ENCODE results near the gene RANBP10. TPM values are rescaled to one million over a fixed set of nuclear protein-coding genes. Genes with fewer than 3 reads are reported as not detected.

Gene RANBP10
- polyA plus RNA-seq, 1 donor, result 23.6 TPM

- no peak for DNase-seq (ENCODE audit: low read depth)
Measured at GRCh38 chr16:67746846-67747245, 59.5 kb downstream of the RANBP10 start.

GRCh38 chr16:67741118-67741517 is 65.2 kb downstream of the RANBP10 start:
- DNase-seq (ENCODE audit: low read depth), result no peak

- no peak for DNase-seq (ENCODE audit: low read depth)
Measured at GRCh38 chr16:67740391-67740790, 66.0 kb downstream of the RANBP10 start.

GRCh38 chr16:67736858-67737257 is 69.5 kb downstream of the RANBP10 start:
- DNase-seq (ENCODE audit: low read depth), result no peak

- no peak for DNase-seq (ENCODE audit: low read depth)
Measured at GRCh38 chr16:67734731-67735201, 71.6 kb downstream of the RANBP10 start.

GRCh38 chr16:67733734-67734470 is 72.5 kb downstream of the RANBP10 start:
- no peak for DNase-seq (ENCODE audit: low read depth)

- DNase-seq (ENCODE audit: low read depth), result no peak
Measured at GRCh38 chr16:67731753-67732095, 74.6 kb downstream of the RANBP10 start.

- DNase-seq (ENCODE audit: low read depth), result no peak
Measured at GRCh38 chr16:67731071-67731752, 75.1 kb downstream of the RANBP10 start.

- DNase-seq (ENCODE audit: low read depth), result no peak
Measured at GRCh38 chr16:67730326-67730725, 76.0 kb downstream of the RANBP10 start.

GRCh38 chr16:67729636-67730248 is 76.6 kb downstream of the RANBP10 start:
- no peak for DNase-seq (ENCODE audit: low read depth)

GRCh38 chr16:67727521-67728485 is 78.6 kb downstream of the RANBP10 start:
- no peak for DNase-seq (ENCODE audit: low read depth)

- no peak for DNase-seq (ENCODE audit: low read depth)
Measured at GRCh38 chr16:67726106-67727034, 80.0 kb downstream of the RANBP10 start.

- DNase-seq (ENCODE audit: low read depth), result no peak
Measured at GRCh38 chr16:67723911-67724305, 82.5 kb downstream of the RANBP10 start.

GRCh38 chr16:67723151-67723910 is 83.0 kb downstream of the RANBP10 start:
- no peak for DNase-seq (ENCODE audit: low read depth)

- no peak for DNase-seq (ENCODE audit: low read depth)
Measured at GRCh38 chr16:67720236-67720635, 86.1 kb downstream of the RANBP10 start.

GRCh38 chr16:67719778-67720144 is 86.6 kb downstream of the RANBP10 start:
- no peak for DNase-seq (ENCODE audit: low read depth)

- peak; percentile 92 for DNase-seq (ENCODE audit: low read depth)
Measured at GRCh38 chr16:67719048-67719777, 87.1 kb downstream of the RANBP10 start, which contains the start of gene GFOD2. Gene GFOD2 (minus strand): TSS chr16:67719316. CDS start chr16:67685715, 33,601 bp downstream.

GRCh38 chr16:67718668-67719047 is 87.7 kb downstream of the RANBP10 start:
- no peak for DNase-seq (ENCODE audit: low read depth)

- DNase-seq (ENCODE audit: low read depth), result no peak
Measured at GRCh38 chr16:67716097-67716496, 90.3 kb downstream of the RANBP10 start.
